Measurements from ENCODE around the gene GUCY2F.

Gene GUCY2F

GRCh38 chrX:109374262-109374960, 107.5 kb downstream of the GUCY2F start:
- DNase-seq (ENCODE audit: low spot score in 2 of 2): no peak
- H3K27me3 Mint-ChIP-seq: peaks cover 2% of the 10 kb centered on the region

GRCh38 chrX:109373468-109373867, 108.4 kb downstream of the GUCY2F start:
- no peak for DNase-seq (ENCODE audit: low spot score in 2 of 2)
- Mint-ChIP-seq H3K4me3 (no peak overlapping the region), H3K27ac (no peak overlapping the region), H3K9me3 (no peaks in the 10 kb centered on the region), H3K4me1 (no peaks in the 10 kb centered on the region), H3K36me3 (no peaks in the 10 kb centered on the region), H3K27me3 (peaks cover 2% of the 10 kb centered on the region)
- ATAC-seq (ENCODE audit: low read depth): no peak

More at GRCh38 chrX:109374262-109374960, 107.5 kb downstream of the GUCY2F start:
- ATAC-seq (ENCODE audit: low read depth): no peak
- H3K4me1 Mint-ChIP-seq: no peaks in the 10 kb centered on the region
- H3K27ac Mint-ChIP-seq: no peak overlapping the region
- H3K9me3 Mint-ChIP-seq: no peaks in the 10 kb centered on the region
- no peak overlapping the region for H3K4me3 Mint-ChIP-seq
- no peaks in the 10 kb centered on the region for H3K36me3 Mint-ChIP-seq

GRCh38 chrX:109372716-109373115, 109.2 kb downstream of the GUCY2F start:
- H3K27me3 Mint-ChIP-seq: peaks cover 2% of the 10 kb centered on the region
- no peak for DNase-seq (ENCODE audit: low spot score in 2 of 2)

GRCh38 chrX:109372291-109372690, 109.6 kb downstream of the GUCY2F start:
- H3K4me3 Mint-ChIP-seq: no peak overlapping the region
- no peaks in the 10 kb centered on the region for H3K36me3 Mint-ChIP-seq
- no peaks in the 10 kb centered on the region for H3K9me3 Mint-ChIP-seq
- ATAC-seq (ENCODE audit: low read depth): no peak
- peaks cover 2% of the 10 kb centered on the region for H3K27me3 Mint-ChIP-seq
- DNase-seq (ENCODE audit: low spot score in 2 of 2): no peak
- H3K27ac Mint-ChIP-seq: no peak overlapping the region
- no peaks in the 10 kb centered on the region for H3K4me1 Mint-ChIP-seq

More at GRCh38 chrX:109372716-109373115, 109.2 kb downstream of the GUCY2F start:
- Mint-ChIP-seq H3K36me3 (no peaks in the 10 kb centered on the region), H3K9me3 (no peaks in the 10 kb centered on the region), H3K4me1 (no peaks in the 10 kb centered on the region), H3K4me3 (no peak overlapping the region), H3K27ac (no peak overlapping the region)
- no peak for ATAC-seq (ENCODE audit: low read depth)

- Mint-ChIP-seq H3K27ac (no peak overlapping the region), H3K9me3 (no peaks in the 10 kb centered on the region), H3K4me1 (no peaks in the 10 kb centered on the region), H3K4me3 (no peak overlapping the region), H3K36me3 (no peaks in the 10 kb centered on the region), H3K27me3 (no peaks in the 10 kb centered on the region)
- DNase-seq (ENCODE audit: low spot score in 2 of 2) (no peak), ATAC-seq (ENCODE audit: low read depth) (no peak)
Observed at GRCh38 chrX:109362101-109362500, 119.8 kb downstream of the GUCY2F start.

GRCh38 chrX:109360301-109360700, 121.6 kb downstream of the GUCY2F start:
- no peak overlapping the region for H3K27ac Mint-ChIP-seq
- no peaks in the 10 kb centered on the region for H3K4me1 Mint-ChIP-seq
- no peaks in the 10 kb centered on the region for H3K36me3 Mint-ChIP-seq
- H3K4me3 Mint-ChIP-seq: no peak overlapping the region
- no peak for DNase-seq (ENCODE audit: low spot score in 2 of 2)
- H3K9me3 Mint-ChIP-seq: no peaks in the 10 kb centered on the region
- ATAC-seq (ENCODE audit: low read depth): no peak
- no peaks in the 10 kb centered on the region for H3K27me3 Mint-ChIP-seq

- ATAC-seq (ENCODE audit: low read depth): no peak
- DNase-seq (ENCODE audit: low spot score in 2 of 2): no peak
- no peaks in the 10 kb centered on the region for H3K9me3 Mint-ChIP-seq
- no peaks in the 10 kb centered on the region for H3K27me3 Mint-ChIP-seq
- H3K4me3 Mint-ChIP-seq: no peak overlapping the region
- H3K27ac Mint-ChIP-seq: no peak overlapping the region
- no peaks in the 10 kb centered on the region for H3K4me1 Mint-ChIP-seq
- H3K36me3 Mint-ChIP-seq: no peaks in the 10 kb centered on the region
Observed at GRCh38 chrX:109357706-109358105, 124.2 kb downstream of the GUCY2F start.

- H3K27ac Mint-ChIP-seq: no peak overlapping the region
- no peak for DNase-seq (ENCODE audit: low spot score in 2 of 2)
- H3K27me3 Mint-ChIP-seq: peaks cover 2% of the 10 kb centered on the region
- no peak for ATAC-seq (ENCODE audit: low read depth)
- no peaks in the 10 kb centered on the region for H3K4me1 Mint-ChIP-seq
- no peaks in the 10 kb centered on the region for H3K36me3 Mint-ChIP-seq
- H3K4me3 Mint-ChIP-seq: no peak overlapping the region
- H3K9me3 Mint-ChIP-seq: no peaks in the 10 kb centered on the region
Observed at GRCh38 chrX:109356684-109357083, 125.2 kb downstream of the GUCY2F start.

- H3K9me3 Mint-ChIP-seq: no peaks in the 10 kb centered on the region
- peaks cover 3% of the 10 kb centered on the region for H3K27me3 Mint-ChIP-seq
- no peak overlapping the region for H3K27ac Mint-ChIP-seq
- ATAC-seq (ENCODE audit: low read depth): no peak
- H3K4me1 Mint-ChIP-seq: no peaks in the 10 kb centered on the region
- no peak for DNase-seq (ENCODE audit: low spot score in 2 of 2)
- H3K36me3 Mint-ChIP-seq: no peaks in the 10 kb centered on the region
- no peak overlapping the region for H3K4me3 Mint-ChIP-seq
Observed at GRCh38 chrX:109352066-109352588, 129.8 kb downstream of the GUCY2F start.

- peaks cover 3% of the 10 kb centered on the region for H3K27me3 Mint-ChIP-seq
- H3K9me3 Mint-ChIP-seq: no peaks in the 10 kb centered on the region
- H3K4me3 Mint-ChIP-seq: no peak overlapping the region
- DNase-seq (ENCODE audit: low spot score in 2 of 2) (no peak), ATAC-seq (ENCODE audit: low read depth) (no peak)
- no peak overlapping the region for H3K27ac Mint-ChIP-seq
- H3K36me3 Mint-ChIP-seq: no peaks in the 10 kb centered on the region
- H3K4me1 Mint-ChIP-seq: no peaks in the 10 kb centered on the region
Observed at GRCh38 chrX:109351557-109351956, 130.3 kb downstream of the GUCY2F start.

GRCh38 chrX:109350551-109350950, 131.3 kb downstream of the GUCY2F start:
- no peaks in the 10 kb centered on the region for H3K36me3 Mint-ChIP-seq
- DNase-seq (ENCODE audit: low spot score in 2 of 2): no peak
- H3K4me1 Mint-ChIP-seq: no peaks in the 10 kb centered on the region
- peaks cover 3% of the 10 kb centered on the region for H3K27me3 Mint-ChIP-seq
- no peak for ATAC-seq (ENCODE audit: low read depth)
- H3K4me3 Mint-ChIP-seq: no peak overlapping the region
- H3K27ac Mint-ChIP-seq: no peak overlapping the region
- no peaks in the 10 kb centered on the region for H3K9me3 Mint-ChIP-seq

GRCh38 chrX:109350051-109350450, 131.8 kb downstream of the GUCY2F start:
- Mint-ChIP-seq H3K27ac (no peak overlapping the region), H3K4me3 (no peak overlapping the region), H3K9me3 (no peaks in the 10 kb centered on the region), H3K36me3 (no peaks in the 10 kb centered on the region), H3K4me1 (no peaks in the 10 kb centered on the region), H3K27me3 (peaks cover 3% of the 10 kb centered on the region)
- DNase-seq (ENCODE audit: low spot score in 2 of 2) (no peak), ATAC-seq (ENCODE audit: low read depth) (no peak)

- DNase-seq (ENCODE audit: low spot score in 2 of 2) (no peak), ATAC-seq (ENCODE audit: low read depth) (no peak)
- H3K27ac Mint-ChIP-seq: no peak overlapping the region
- no peaks in the 10 kb centered on the region for H3K36me3 Mint-ChIP-seq
- H3K4me3 Mint-ChIP-seq: no peak overlapping the region
- peaks cover 6% of the 10 kb centered on the region for H3K27me3 Mint-ChIP-seq
- no peaks in the 10 kb centered on the region for H3K9me3 Mint-ChIP-seq
- no peaks in the 10 kb centered on the region for H3K4me1 Mint-ChIP-seq
Observed at GRCh38 chrX:109347632-109348031, 134.3 kb downstream of the GUCY2F start.

- Mint-ChIP-seq H3K9me3 (no peaks in the 10 kb centered on the region), H3K27me3 (peaks cover 4% of the 10 kb centered on the region), H3K36me3 (no peaks in the 10 kb centered on the region), H3K27ac (no peak overlapping the region), H3K4me3 (no peak overlapping the region), H3K4me1 (no peaks in the 10 kb centered on the region)
- no peak for DNase-seq (ENCODE audit: low spot score in 2 of 2)
- no peak for ATAC-seq (ENCODE audit: low read depth)
Observed at GRCh38 chrX:109346491-109346890, 135.4 kb downstream of the GUCY2F start.

- DNase-seq (ENCODE audit: low spot score in 2 of 2) (no peak), ATAC-seq (ENCODE audit: low read depth) (no peak)
- no peaks in the 10 kb centered on the region for H3K9me3 Mint-ChIP-seq
- H3K4me1 Mint-ChIP-seq: no peaks in the 10 kb centered on the region
- no peak overlapping the region for H3K27ac Mint-ChIP-seq
- H3K4me3 Mint-ChIP-seq: no peak overlapping the region
- H3K36me3 Mint-ChIP-seq: no peaks in the 10 kb centered on the region
- H3K27me3 Mint-ChIP-seq: peaks cover 4% of the 10 kb centered on the region
Observed at GRCh38 chrX:109345856-109346255, 136.0 kb downstream of the GUCY2F start.

Data from memory B cell (primary cell).